HG02973 (cell line): ENCODE data around the gene SPTBN5.

ENCODE experiments used
- ATAC-seq: cut with Tn5 transposase; IDR thresholded peaks from one replicate; pipeline ENCODE4 v1.9.1; 2021; ENCODE audit warnings: moderate library complexity; ENCODE audit not compliant: unreplicated experiment

The SPTBN5 gene

GRCh38 chr15:41809121-41809520 is 84.7 kb downstream of the SPTBN5 start:
- ATAC-seq: no peak

- ATAC-seq: no peak
Measured at GRCh38 chr15:41806291-41807181, 87.3 kb downstream of the SPTBN5 start.

DNA sequence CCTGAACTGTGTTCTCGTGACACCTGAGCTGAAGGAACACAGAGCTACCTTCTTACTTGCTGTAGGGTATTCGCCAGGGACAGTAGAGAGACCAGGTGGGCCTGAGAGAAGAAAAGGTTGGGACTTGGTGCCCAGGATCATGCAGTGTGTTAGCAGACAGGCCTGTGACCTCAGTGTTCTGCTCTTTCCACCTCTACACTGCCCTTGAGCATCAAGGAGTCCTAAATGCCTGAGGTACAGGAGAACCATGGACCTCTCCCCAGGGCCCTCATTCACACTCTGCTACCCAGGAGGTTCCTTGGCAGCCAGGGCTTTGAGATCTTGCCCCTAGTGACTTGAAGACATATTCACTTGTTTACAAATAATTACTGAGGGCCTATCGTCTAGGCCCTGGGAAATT is 88.1 kb downstream of the SPTBN5 start:
- no peak for ATAC-seq

DNA sequence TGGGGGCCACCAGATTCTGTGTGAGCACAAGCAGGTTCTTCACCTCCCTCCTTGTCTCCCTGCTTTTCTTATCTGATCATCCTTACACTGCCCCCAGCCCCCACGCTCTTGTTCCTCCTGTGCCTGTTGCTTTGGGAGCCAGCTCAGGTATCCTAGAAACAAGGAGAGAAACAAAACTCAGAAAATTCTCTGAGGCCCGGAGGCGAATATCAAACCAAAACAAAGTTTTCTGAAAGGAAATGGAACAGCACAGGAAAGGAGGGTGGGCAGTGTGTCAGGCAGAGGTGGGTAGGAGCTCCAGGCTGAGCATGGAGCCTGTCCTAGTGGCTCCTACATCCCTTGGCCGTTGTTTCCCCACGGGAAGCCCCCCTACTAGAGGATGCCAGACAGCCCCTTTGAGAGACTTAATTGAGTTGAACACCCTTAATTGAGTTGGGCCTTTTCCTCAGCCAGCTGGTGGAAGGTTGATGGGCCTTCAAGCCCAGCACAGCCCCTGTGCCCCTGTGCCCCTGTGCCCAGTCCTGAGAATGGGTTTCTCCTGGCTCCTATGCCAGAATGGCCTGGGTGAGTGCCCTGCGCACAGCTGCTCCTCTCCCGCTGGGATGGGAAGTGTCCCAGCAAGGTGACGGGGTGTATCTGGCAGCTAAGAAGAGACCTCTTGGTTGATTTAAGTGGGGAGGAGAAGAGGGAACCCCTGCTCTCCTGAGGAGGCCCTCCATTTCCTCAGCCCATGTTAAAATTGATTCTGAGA is 88.8 kb downstream of the SPTBN5 start:
- ATAC-seq: no peak

GRCh38 chr15:41804361-41804760 is 89.5 kb downstream of the SPTBN5 start:
- no peak for ATAC-seq

DNA sequence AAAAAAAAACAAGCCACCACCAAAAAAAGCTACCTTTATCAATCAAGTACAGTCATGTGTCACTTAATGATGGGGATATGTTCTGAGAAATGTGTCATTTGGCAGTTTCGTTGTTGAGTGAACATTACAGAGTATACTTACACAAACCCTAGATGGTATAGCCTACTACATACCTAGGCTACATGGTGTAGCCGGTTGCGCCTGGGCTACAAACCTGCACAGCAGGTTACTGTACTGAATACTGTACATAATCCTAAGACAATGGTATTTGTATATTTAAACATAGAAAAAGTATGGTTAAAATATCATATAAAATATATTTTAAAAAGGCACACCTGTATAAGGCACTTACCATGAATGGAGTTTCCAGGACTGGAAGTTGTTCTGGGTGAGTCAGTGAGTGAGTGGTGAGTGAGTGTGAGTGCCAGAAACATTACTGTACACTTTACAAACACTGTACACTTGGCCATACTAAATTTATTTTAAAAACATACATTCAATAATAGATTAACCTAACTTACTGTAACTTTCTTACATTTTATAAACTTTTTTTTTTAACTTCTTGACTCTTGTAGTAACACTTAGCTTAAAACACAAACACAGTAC is 91.9 kb downstream of the SPTBN5 start:
- no peak for ATAC-seq

- no peak for ATAC-seq
Measured at GRCh38 chr15:41801185-41801584, 92.7 kb downstream of the SPTBN5 start.

GRCh38 chr15:41799488-41799805 is 94.4 kb downstream of the SPTBN5 start:
- ATAC-seq: no peak

- ATAC-seq: no peak
Measured at GRCh38 chr15:41798607-41799487, 95.0 kb downstream of the SPTBN5 start.
